Liver (tissue), 3 donors: Measurements from ENCODE around the gene STRBP.

Source experiments
- CTCF ChIP-seq: fragments of 150-350 bp; IDR thresholded peaks from 2 replicates; pipeline ENCODE4 v1.5.1; 2017; ENCODE audit warnings: improper control_type of control experiment, low read depth, low read length; ENCODE audit not compliant: missing input control
- EGR1 ChIP-seq, 2 donors: IDR thresholded peaks; 2 replicates each; pipeline ENCODE4 v1.6.1; 2016 to 2018; ENCODE audit warnings: antibody characterized with exemption in 2 of 2, low read depth in 2 of 2
- FOXA1 ChIP-seq: IDR thresholded peaks from 2 replicates; pipeline ENCODE4 v1.6.1; 2016; ENCODE audit warnings: antibody characterized with exemption
- GABPA ChIP-seq, 2 donors: IDR thresholded peaks in 1 of 2; conservative IDR thresholded peaks in 1 of 2; 2 replicates each; pipeline ENCODE4 v1.6.1; 2016; ENCODE audit warnings: antibody characterized with exemption in 2 of 2, mild to moderate bottlenecking in 1 of 2, moderate library complexity in 1 of 2
- HNF4A ChIP-seq, 2 donors: conservative IDR thresholded peaks; 2 replicates each; pipeline ENCODE4 v1.6.1; 2016; ENCODE audit warnings: antibody characterized with exemption in 2 of 2, mild to moderate bottlenecking in 2 of 2
- MAX ChIP-seq: IDR thresholded peaks from 2 replicates; pipeline ENCODE4 v1.6.1; 2016; ENCODE audit warnings: antibody characterized with exemption
- NR2F2 ChIP-seq: IDR thresholded peaks from 2 replicates; pipeline ENCODE4 v1.6.1; 2016; ENCODE audit warnings: antibody characterized with exemption
- REST ChIP-seq: IDR thresholded peaks from 2 replicates; pipeline ENCODE4 v1.6.1; 2016; ENCODE audit warnings: antibody characterized with exemption, mild to moderate bottlenecking
- TAF1 ChIP-seq: conservative IDR thresholded peaks from 2 replicates; pipeline ENCODE4 v1.6.1; 2016; ENCODE audit warnings: antibody characterized with exemption, mild to moderate bottlenecking
- ZBTB33 ChIP-seq: IDR thresholded peaks from 2 replicates; pipeline ENCODE4 v1.6.1; 2016; ENCODE audit warnings: antibody characterized with exemption
- donor health status: healthy.
- donor health status: healthy.

- TF ChIP-seq CTCF (no peak), NR2F2 (no peak), REST (no peak), EGR1 (IDR thresholded peaks at IDR 0.05; ENCODE audit: low read depth in 2 of 2) (no peak), TAF1 (no peak), MAX (no peak), GABPA (IDR thresholded peaks at IDR 0.05 in 1 of 2, conservative IDR thresholded peaks at IDR 0.05 in 1 of 2) (no peak), HNF4A (conservative IDR thresholded peaks at IDR 0.05) (no peak), ZBTB33 (no peak), FOXA1 (no peak)
Observed at GRCh38 chr9:123220127-123220526, 48.3 kb downstream of the STRBP start.
